GM23338 (cell line): ENCODE results near the gene ADPRHL1. TPM values are rescaled to one million over a fixed set of nuclear protein-coding genes. Genes with fewer than 3 reads are reported as not detected.

Experiments
- ATAC-seq: fragments of 200-7000 bp; cut with Tn5 transposase; 3 replicates; pipeline ENCODE4 v1.9.1; 2020
- DNase-seq: peaks from one replicate; pipeline ENCODE4 v3.0.0-alpha.2; 2015; ENCODE audit warnings: low spot score
- H2AFZ ChIP-seq: fragments of 200-600 bp; sonication (generic); 2 replicates; pipeline ENCODE4 v1.8.0; 2016; ENCODE audit warnings: antibody characterized with exemption, mild to moderate bottlenecking, moderate library complexity
- H3F3A ChIP-seq: fragments of 200-600 bp; sonication (generic); replicated peaks from 2 replicates; pipeline ENCODE4 v1.8.0; 2017; ENCODE audit warnings: antibody characterized with exemption, mixed run types, low read depth
- H3K27ac ChIP-seq: fragments of 200-600 bp; sonication (generic); 2 replicates; pipeline ENCODE4 v1.6.1; 2016; ENCODE audit warnings: low read depth
- H3K27me3 ChIP-seq: fragments of 200-600 bp; sonication (generic); 2 replicates; pipeline ENCODE4 v1.8.0; 2016; ENCODE audit warnings: mild to moderate bottlenecking, mixed run types, moderate library complexity; ENCODE audit not compliant: insufficient read depth
- H3K36me3 ChIP-seq: fragments of 200-600 bp; sonication (generic); 2 replicates; pipeline ENCODE4 v1.8.0; 2016; ENCODE audit warnings: mild to moderate bottlenecking; ENCODE audit not compliant: insufficient read depth
- H3K4me1 ChIP-seq: fragments of 200-600 bp; sonication (generic); 2 replicates; pipeline ENCODE4 v1.8.0; 2016; ENCODE audit warnings: mild to moderate bottlenecking, moderate library complexity; ENCODE audit not compliant: insufficient read depth
- H3K4me2 ChIP-seq: fragments of 200-600 bp; sonication (generic); 2 replicates; pipeline ENCODE4 v1.7.1; 2017; ENCODE audit warnings: mixed run types
- H3K4me3 ChIP-seq: fragments of 200-600 bp; sonication (generic); 2 replicates; pipeline ENCODE4 v1.6.1; 2016; ENCODE audit warnings: mixed run types
- H3K79me2 ChIP-seq: fragments of 200-600 bp; sonication (generic); replicated peaks from 2 replicates; pipeline ENCODE4 v1.8.0; 2017; ENCODE audit warnings: mild to moderate bottlenecking; ENCODE audit not compliant: insufficient read depth
- H3K9me2 ChIP-seq: fragments of 200-600 bp; sonication (generic); 2 replicates; pipeline ENCODE4 v1.8.0; 2017; ENCODE audit not compliant: insufficient read depth
- H4K20me1 ChIP-seq: fragments of 200-600 bp; sonication (generic); replicated peaks from 2 replicates; pipeline ENCODE4 v1.8.0; 2017; ENCODE audit warnings: mild to moderate bottlenecking; ENCODE audit not compliant: insufficient read depth
- H3K27ac Mint-ChIP-seq: 2 replicates; pipeline ENCODE4 v1.8.0; 2020; ENCODE audit warnings: inconsistent platforms, mild to moderate bottlenecking, moderate library complexity, mixed read lengths
- H3K27me3 Mint-ChIP-seq: 3 replicates; pipeline ENCODE4 v1.8.0; 2022; ENCODE audit warnings: low read depth, mild to moderate bottlenecking, moderate library complexity, mixed read lengths, inconsistent platforms; ENCODE audit not compliant: insufficient read depth, poor library complexity
- H3K36me3 Mint-ChIP-seq: 3 replicates; pipeline ENCODE4 v1.8.0; 2021; ENCODE audit warnings: low read depth, mild to moderate bottlenecking, inconsistent platforms, moderate library complexity, mixed read lengths
- H3K4me1 Mint-ChIP-seq: 3 replicates; pipeline ENCODE4 v1.8.0; 2020; ENCODE audit warnings: mild to moderate bottlenecking, inconsistent platforms, mixed read lengths
- H3K4me3 Mint-ChIP-seq: 3 replicates; pipeline ENCODE4 v1.8.0; 2021; ENCODE audit warnings: moderate library complexity, mild to moderate bottlenecking, inconsistent platforms, mixed read lengths
- H3K9me3 Mint-ChIP-seq: 3 replicates; pipeline ENCODE4 v1.8.0; 2020; ENCODE audit warnings: moderate library complexity, mild to moderate bottlenecking, inconsistent platforms, mixed read lengths
- ETS1 ChIP-seq: IDR thresholded peaks from 2 replicates; pipeline ENCODE4 v1.6.1; 2016; ENCODE audit warnings: antibody characterized with exemption
- EZH2 ChIP-seq: fragments of 200-600 bp; sonication (generic); IDR thresholded peaks from one replicate; pipeline ENCODE4 v1.8.0; 2017; ENCODE audit warnings: antibody characterized with exemption, mild to moderate bottlenecking, low read depth; ENCODE audit not compliant: unreplicated experiment
- EZH2phosphoT487 ChIP-seq: fragments of 200-600 bp; sonication (generic); IDR thresholded peaks from one replicate; pipeline ENCODE4 v1.8.1; 2018; ENCODE audit warnings: antibody characterized with exemption; ENCODE audit not compliant: unreplicated experiment
- POLR2AphosphoS5 ChIP-seq: IDR thresholded peaks from 2 replicates; pipeline ENCODE4 v1.6.1; 2016; ENCODE audit warnings: antibody characterized with exemption, low read depth
- REST ChIP-seq: IDR thresholded peaks from one replicate; pipeline ENCODE4 v1.6.1; 2018; ENCODE audit warnings: antibody characterized with exemption; ENCODE audit not compliant: unreplicated experiment
- ZNF114 ChIP-seq: fragments of 250-450 bp; sonication (Bioruptor Pico); IDR thresholded peaks from 2 replicates; pipeline ENCODE4 v1.5.0; 2020; ENCODE audit warnings: mild to moderate bottlenecking, moderate library complexity
- ZNF462 ChIP-seq: fragments of 250-450 bp; sonication (Bioruptor Pico); IDR thresholded peaks from 2 replicates; pipeline ENCODE4 v1.5.0; 2020; ENCODE audit warnings: mild to moderate bottlenecking, moderate library complexity
- polyA plus RNA-seq: library from polyadenylated mRNA; unstranded; fragments of >200 nt; fragmentation: Nextera tagmentation; extraction: Ambion mirVana; gene quantifications from 2 replicates; pipeline ENCODE4 v1.2.1, GENCODE V29; 2016
- total RNA-seq: library from RNA; depleted of rRNA; stranded (reverse); fragments of >200 nt; shearing (Covaris generic); gene quantifications from 2 replicates; pipeline ENCODE4 v1.2.3, GENCODE V29; 2014

Gene ADPRHL1
- total and polyA plus RNA-seq, 2 experiments from 2014 or later, result 0.80 to 1.0 TPM

- H4K20me1 ChIP-seq, result no peaks in the 10 kb centered on the region
- DNase-seq (no peak), ATAC-seq (no peak)
- H2AFZ ChIP-seq, result no peak overlapping the region
- no peaks in the 10 kb centered on the region for H3K79me2 ChIP-seq
- H3K4me3 ChIP-seq, result no peak overlapping the region
- H3K4me3 Mint-ChIP-seq, result no peak overlapping the region
- peaks cover 24% of the 10 kb centered on the region for H3K4me1 Mint-ChIP-seq
- peaks cover 19% of the 10 kb centered on the region for H3K4me1 ChIP-seq
- no peak overlapping the region for H3K27ac Mint-ChIP-seq
- H3K36me3 ChIP-seq, result no peaks in the 10 kb centered on the region
- TF ChIP-seq REST, result no peak
- no peak for TF ChIP-seq ZNF114 (CRISPR knock-in tag)
- no peak for TF ChIP-seq EZH2phosphoT487
- no peak for TF ChIP-seq EZH2
- no peak for TF ChIP-seq ETS1
- TF ChIP-seq ZNF462, result no peak
- TF ChIP-seq POLR2AphosphoS5, result no peak
- H3K9me2 ChIP-seq, result peaks cover 9% of the 10 kb centered on the region
- H3K9me3 Mint-ChIP-seq, result peaks cover 34% of the 10 kb centered on the region
- H3K27me3 ChIP-seq, result no peaks in the 10 kb centered on the region
- peaks cover 24% of the 10 kb centered on the region for H3K36me3 Mint-ChIP-seq
- peaks cover 21% of the 10 kb centered on the region for H3F3A ChIP-seq
- peaks cover 31% of the 10 kb centered on the region for H3K27me3 Mint-ChIP-seq
- H3K4me2 ChIP-seq, result no peak overlapping the region
- H3K27ac ChIP-seq, result no peak overlapping the region
Measured at GRCh38 chr13:113374511-113375175, 78.6 kb downstream of the ADPRHL1 start.
